GM23338 (cell line): Measurements from ENCODE around the gene U2AF1L4. TPM values are rescaled to one million over a fixed set of nuclear protein-coding genes. Genes with fewer than 3 reads are reported as not detected.

Experiments used
- ATAC-seq: fragments of 200-7000 bp; cut with Tn5 transposase; 3 replicates; pipeline ENCODE4 v1.9.1; 2020
- DNase-seq: peaks from one replicate; pipeline ENCODE4 v3.0.0-alpha.2; 2015; ENCODE audit warnings: low spot score
- H2AFZ ChIP-seq: fragments of 200-600 bp; sonication (generic); 2 replicates; pipeline ENCODE4 v1.8.0; 2016; ENCODE audit warnings: antibody characterized with exemption, mild to moderate bottlenecking, moderate library complexity
- H3F3A ChIP-seq: fragments of 200-600 bp; sonication (generic); replicated peaks from 2 replicates; pipeline ENCODE4 v1.8.0; 2017; ENCODE audit warnings: antibody characterized with exemption, mixed run types, low read depth
- H3K27ac ChIP-seq: fragments of 200-600 bp; sonication (generic); 2 replicates; pipeline ENCODE4 v1.6.1; 2016; ENCODE audit warnings: low read depth
- H3K27me3 ChIP-seq: fragments of 200-600 bp; sonication (generic); 2 replicates; pipeline ENCODE4 v1.8.0; 2016; ENCODE audit warnings: mild to moderate bottlenecking, mixed run types, moderate library complexity; ENCODE audit not compliant: insufficient read depth
- H3K36me3 ChIP-seq: fragments of 200-600 bp; sonication (generic); 2 replicates; pipeline ENCODE4 v1.8.0; 2016; ENCODE audit warnings: mild to moderate bottlenecking; ENCODE audit not compliant: insufficient read depth
- H3K4me1 ChIP-seq: fragments of 200-600 bp; sonication (generic); 2 replicates; pipeline ENCODE4 v1.8.0; 2016; ENCODE audit warnings: mild to moderate bottlenecking, moderate library complexity; ENCODE audit not compliant: insufficient read depth
- H3K4me2 ChIP-seq: fragments of 200-600 bp; sonication (generic); 2 replicates; pipeline ENCODE4 v1.7.1; 2017; ENCODE audit warnings: mixed run types
- H3K4me3 ChIP-seq: fragments of 200-600 bp; sonication (generic); 2 replicates; pipeline ENCODE4 v1.6.1; 2016; ENCODE audit warnings: mixed run types
- H3K79me2 ChIP-seq: fragments of 200-600 bp; sonication (generic); replicated peaks from 2 replicates; pipeline ENCODE4 v1.8.0; 2017; ENCODE audit warnings: mild to moderate bottlenecking; ENCODE audit not compliant: insufficient read depth
- H3K9me2 ChIP-seq: fragments of 200-600 bp; sonication (generic); 2 replicates; pipeline ENCODE4 v1.8.0; 2017; ENCODE audit not compliant: insufficient read depth
- H4K20me1 ChIP-seq: fragments of 200-600 bp; sonication (generic); replicated peaks from 2 replicates; pipeline ENCODE4 v1.8.0; 2017; ENCODE audit warnings: mild to moderate bottlenecking; ENCODE audit not compliant: insufficient read depth
- H3K27ac Mint-ChIP-seq: 2 replicates; pipeline ENCODE4 v1.8.0; 2020; ENCODE audit warnings: inconsistent platforms, mild to moderate bottlenecking, moderate library complexity, mixed read lengths
- H3K27me3 Mint-ChIP-seq: 3 replicates; pipeline ENCODE4 v1.8.0; 2022; ENCODE audit warnings: low read depth, mild to moderate bottlenecking, moderate library complexity, mixed read lengths, inconsistent platforms; ENCODE audit not compliant: insufficient read depth, poor library complexity
- H3K36me3 Mint-ChIP-seq: 3 replicates; pipeline ENCODE4 v1.8.0; 2021; ENCODE audit warnings: low read depth, mild to moderate bottlenecking, inconsistent platforms, moderate library complexity, mixed read lengths
- H3K4me1 Mint-ChIP-seq: 3 replicates; pipeline ENCODE4 v1.8.0; 2020; ENCODE audit warnings: mild to moderate bottlenecking, inconsistent platforms, mixed read lengths
- H3K4me3 Mint-ChIP-seq: 3 replicates; pipeline ENCODE4 v1.8.0; 2021; ENCODE audit warnings: moderate library complexity, mild to moderate bottlenecking, inconsistent platforms, mixed read lengths
- H3K9me3 Mint-ChIP-seq: 3 replicates; pipeline ENCODE4 v1.8.0; 2020; ENCODE audit warnings: moderate library complexity, mild to moderate bottlenecking, inconsistent platforms, mixed read lengths
- CTCF ChIP-seq, 2 experiments: fragments of 200-600 bp in 1 of 2; sonication (generic) in 1 of 2; conservative IDR thresholded peaks; 2 replicates each; pipeline versions ENCODE4 v1.5.1 to v1.6.1; 2016 to 2017; ENCODE audit warnings: antibody characterized with exemption in 2 of 2, low read depth in 2 of 2, mild to moderate bottlenecking in 2 of 2, moderate library complexity in 1 of 2
- ETS1 ChIP-seq: IDR thresholded peaks from 2 replicates; pipeline ENCODE4 v1.6.1; 2016; ENCODE audit warnings: antibody characterized with exemption
- EZH2 ChIP-seq: fragments of 200-600 bp; sonication (generic); IDR thresholded peaks from one replicate; pipeline ENCODE4 v1.8.0; 2017; ENCODE audit warnings: antibody characterized with exemption, mild to moderate bottlenecking, low read depth; ENCODE audit not compliant: unreplicated experiment
- EZH2phosphoT487 ChIP-seq: fragments of 200-600 bp; sonication (generic); IDR thresholded peaks from one replicate; pipeline ENCODE4 v1.8.1; 2018; ENCODE audit warnings: antibody characterized with exemption; ENCODE audit not compliant: unreplicated experiment
- JUNB ChIP-seq: IDR thresholded peaks from one replicate; pipeline ENCODE4 v1.6.1; 2016; ENCODE audit warnings: antibody characterized with exemption; ENCODE audit not compliant: unreplicated experiment
- NANOG ChIP-seq: IDR thresholded peaks from 2 replicates; pipeline ENCODE4 v1.6.1; 2016; ENCODE audit warnings: antibody characterized with exemption, borderline replicate concordance
- POLR2AphosphoS5 ChIP-seq: IDR thresholded peaks from 2 replicates; pipeline ENCODE4 v1.6.1; 2016; ENCODE audit warnings: antibody characterized with exemption, low read depth
- STAT1 ChIP-seq: IDR thresholded peaks from one replicate; pipeline ENCODE4 v1.6.1; 2016; ENCODE audit warnings: antibody characterized with exemption; ENCODE audit not compliant: unreplicated experiment
- ZNF114 ChIP-seq: fragments of 250-450 bp; sonication (Bioruptor Pico); IDR thresholded peaks from 2 replicates; pipeline ENCODE4 v1.5.0; 2020; ENCODE audit warnings: mild to moderate bottlenecking, moderate library complexity
- ZNF462 ChIP-seq: fragments of 250-450 bp; sonication (Bioruptor Pico); IDR thresholded peaks from 2 replicates; pipeline ENCODE4 v1.5.0; 2020; ENCODE audit warnings: mild to moderate bottlenecking, moderate library complexity
- polyA plus RNA-seq: library from polyadenylated mRNA; unstranded; fragments of >200 nt; fragmentation: Nextera tagmentation; extraction: Ambion mirVana; gene quantifications from 2 replicates; pipeline ENCODE4 v1.2.1, GENCODE V29; 2016
- total RNA-seq: library from RNA; depleted of rRNA; stranded (reverse); fragments of >200 nt; shearing (Covaris generic); gene quantifications from 2 replicates; pipeline ENCODE4 v1.2.3, GENCODE V29; 2014

Gene U2AF1L4
- total and polyA plus RNA-seq, 2 experiments from 2014 or later, result 13.1 to 23.7 TPM

GRCh38 chr19:35759697-35760096 is 14.5 kb upstream of the U2AF1L4 start:
- Mint-ChIP-seq H3K4me1 (peaks cover 15% of the 10 kb centered on the region), H3K36me3 (peaks cover 35% of the 10 kb centered on the region), H3K9me3 (no peaks in the 10 kb centered on the region; the same call in 2 of the 3 replicates), H3K27ac (no peak overlapping the region), H3K27me3 (peaks cover 28% of the 10 kb centered on the region), H3K4me3 (peak overlapping the region; percentile 83)
- Histone ChIP-seq H3K9me2 (no peaks in the 10 kb centered on the region), H3K27me3 (peaks cover 26% of the 10 kb centered on the region), H3K36me3 (peaks cover 6% of the 10 kb centered on the region; the same call in 1 of the 2 replicates), H3K79me2 (peaks cover 13% of the 10 kb centered on the region), H3K4me3 (no peak overlapping the region), H3K4me1 (peaks cover 4% of the 10 kb centered on the region), H3K4me2 (no peak overlapping the region), H2AFZ (no peak overlapping the region), H4K20me1 (peaks cover 3% of the 10 kb centered on the region), H3F3A (peaks cover 9% of the 10 kb centered on the region; the same call in 1 of the 2 replicates), H3K27ac (no peak overlapping the region)
- TF ChIP-seq CTCF (conservative IDR thresholded peaks at IDR 0.05; ENCODE audit: low read depth in 2 of 2) (no peak), EZH2phosphoT487 (no peak), STAT1 (no peak), NANOG (no peak), ZNF462 (CRISPR knock-in tag) (no peak), ZNF114 (no peak), ETS1 (no peak), POLR2AphosphoS5 (no peak), JUNB (no peak), EZH2 (no peak)
- DNase-seq (no peak), ATAC-seq (no peak)
